CD14-positive monocyte (primary cell): ENCODE results near the gene BIN1. TPM values are rescaled to one million over a fixed set of nuclear protein-coding genes. Genes with fewer than 3 reads are reported as not detected.

Experiments
- DNase-seq, 3 donors: peaks; one replicate each; pipeline ENCODE4 v3.0.0-alpha.2; 2011 to 2022
- H2AFZ ChIP-seq: 2 replicates; pipeline ENCODE4 v1.6.0; 2012; ENCODE audit warnings: mild to moderate bottlenecking, low read depth, low read length, inconsistent platforms; ENCODE audit not compliant: insufficient read depth, poor library complexity, severe bottlenecking
- H3K27ac ChIP-seq, 2 donors: 1 replicate in 1 of 2; 2 replicates in 1 of 2; pipeline ENCODE4 v1.5.1; 2012 to 2013; ENCODE audit warnings: low read length in 2 of 2, control low read depth in 1 of 2, inconsistent platforms in 1 of 2, low read depth in 1 of 2, mild to moderate bottlenecking in 1 of 2
- H3K27me3 ChIP-seq, 2 donors: one replicate each; pipeline versions ENCODE4 v1.6.0 to v1.6.1; 2011 to 2013; ENCODE audit warnings: low read length in 2 of 2; ENCODE audit not compliant: control insufficient read depth in 2 of 2, insufficient read depth in 2 of 2
- H3K36me3 ChIP-seq, 2 donors: replicated peaks in 1 of 2; 1 replicate in 1 of 2; 2 replicates in 1 of 2; pipeline versions ENCODE4 v1.5.1 to v1.6.1; 2012 to 2013; ENCODE audit warnings: low read length in 2 of 2, control low read depth in 1 of 2, inconsistent platforms in 1 of 2, mild to moderate bottlenecking in 1 of 2; ENCODE audit not compliant: insufficient read depth in 2 of 2, control insufficient read depth in 1 of 2
- H3K4me1 ChIP-seq, 2 donors: 1 replicate in 1 of 2; 2 replicates in 1 of 2; pipeline versions ENCODE4 v1.5.1 to v1.6.1; 2012 to 2013; ENCODE audit warnings: low read length in 2 of 2, control low read depth in 1 of 2, inconsistent platforms in 1 of 2, mild to moderate bottlenecking in 1 of 2, moderate library complexity in 1 of 2; ENCODE audit not compliant: insufficient read depth in 2 of 2, control insufficient read depth in 1 of 2
- H3K4me2 ChIP-seq: replicated peaks from 2 replicates; pipeline ENCODE3; 2012; ENCODE audit warnings: low read length, moderate library complexity, mild to moderate bottlenecking; ENCODE audit not compliant: poor library complexity, severe bottlenecking; ENCODE audit errors: extremely low read depth
- H3K4me3 ChIP-seq, 3 experiments: fragments of 200-600 bp in 1 of 3; sonication (generic) in 1 of 3; replicated peaks in 1 of 3; 1 replicate in 2 of 3; 2 replicates in 1 of 3; pipeline ENCODE4 v1.5.1; 2011 to 2013; ENCODE audit warnings: low read length in 3 of 3, mild to moderate bottlenecking in 3 of 3, control low read depth in 2 of 3, low read depth in 2 of 3, inconsistent platforms in 1 of 3, moderate library complexity in 1 of 3
- H3K79me2 ChIP-seq: 2 replicates; pipeline ENCODE4 v1.6.0; 2012; ENCODE audit warnings: mild to moderate bottlenecking, control low read depth, inconsistent platforms, low read length, moderate library complexity; ENCODE audit not compliant: insufficient read depth
- H3K9ac ChIP-seq: 2 replicates; pipeline ENCODE4 v1.6.0; 2017; ENCODE audit warnings: low read length, mild to moderate bottlenecking; ENCODE audit not compliant: insufficient read depth, poor library complexity, severe bottlenecking
- H3K9me3 ChIP-seq, 2 donors: replicated peaks in 1 of 2; 1 replicate in 1 of 2; 2 replicates in 1 of 2; pipeline versions ENCODE4 v1.5.1 to v1.6.1; 2012 to 2013; ENCODE audit warnings: low read length in 2 of 2, control low read depth in 1 of 2; ENCODE audit not compliant: control insufficient read depth in 1 of 2, insufficient read depth in 1 of 2
- H4K20me1 ChIP-seq: 2 replicates; pipeline ENCODE4 v1.6.0; 2012; ENCODE audit warnings: mild to moderate bottlenecking, low read length, control low read depth, moderate library complexity; ENCODE audit not compliant: insufficient read depth
- H3K27ac Mint-ChIP-seq, 7 donors: one replicate each; pipeline ENCODE4 v1.8.0; 2020; ENCODE audit warnings: mild to moderate bottlenecking in 7 of 7, mixed read lengths in 7 of 7, moderate library complexity in 6 of 7, inconsistent platforms in 2 of 7
- H3K27me3 Mint-ChIP-seq, 3 donors: one replicate each; pipeline ENCODE4 v1.8.0; 2021 to 2022; ENCODE audit warnings: low read depth in 3 of 3, mild to moderate bottlenecking in 3 of 3, mixed read lengths in 3 of 3, moderate library complexity in 3 of 3, inconsistent platforms in 1 of 3
- H3K36me3 Mint-ChIP-seq, 2 donors: one replicate each; pipeline ENCODE4 v1.8.0; 2020; ENCODE audit warnings: mixed read lengths in 2 of 2, inconsistent platforms in 1 of 2, mild to moderate bottlenecking in 1 of 2
- H3K4me1 Mint-ChIP-seq: one replicate; pipeline ENCODE4 v1.8.0; 2020; ENCODE audit warnings: mild to moderate bottlenecking, mixed read lengths
- H3K4me3 Mint-ChIP-seq, 2 donors: one replicate each; pipeline ENCODE4 v1.8.0; 2020; ENCODE audit warnings: mild to moderate bottlenecking in 2 of 2, mixed read lengths in 2 of 2, moderate library complexity in 1 of 2
- H3K9me3 Mint-ChIP-seq, 7 donors: one replicate each; pipeline ENCODE4 v1.8.0; 2020 to 2022; ENCODE audit warnings: mixed read lengths in 7 of 7, mild to moderate bottlenecking in 6 of 7, moderate library complexity in 6 of 7, inconsistent platforms in 2 of 7
- CTCF ChIP-seq: fragments of 200-600 bp; IDR thresholded peaks from one replicate; pipeline ENCODE4 v1.8.0; 2022; ENCODE audit warnings: antibody characterized with exemption, mild to moderate bottlenecking
- WGBS: methylation state at CpG from one replicate; pipeline ENCODE4 v1.1.5; 2013; ENCODE audit warnings: missing lambda C conversion rate; ENCODE audit not compliant: insufficient coverage; 5-methylcytosine and 5-hydroxymethylcytosine counted together
- intact Hi-C, 2 donors: fragments of 100-400 bp; cut with micrococcal nuclease; formaldehyde crosslinking; loops; one replicate each; pipeline versions ENCODE4 v1.15.0 to v1.15.1; 2023
- polyA plus RNA-seq, 3 donors: library from polyadenylated mRNA; depleted of rRNA in 1 of 3; unstranded in 2 of 3; stranded (reverse) in 1 of 3; fragments of 300-500 nt in 2 of 3; fragments of >200 nt in 1 of 3; fragmentation: Illumina TruSeq in 2 of 3; gene quantifications; 1 replicate in 2 of 3; 2 replicates in 1 of 3; pipeline ENCODE4 v1.2.3, GENCODE V29; 2012 to 2021

BIN1 gene
- polyA plus RNA-seq, 3 donors, result 3.4 to 7.5 (median 4.1) TPM

GRCh38 chr2:127080226-127080937, 26.6 kb downstream of the BIN1 start:
- H4K20me1 ChIP-seq, result no peaks in the 10 kb centered on the region
- 67% methylated on average over 7 of the region's 14 CpGs for WGBS
- H3K4me3 ChIP-seq, result no peak overlapping the region
- TF ChIP-seq CTCF, result no peak
- H3K9ac ChIP-seq, result peak overlapping the region; percentile 5
- no peak overlapping the region for H3K4me2 ChIP-seq
- peaks cover 57% of the 10 kb centered on the region for H3K4me1 Mint-ChIP-seq
- intact Hi-C loops, result no loop called here
- H3K27me3 Mint-ChIP-seq, result peaks cover 5 to 18% (median 12%) of the 10 kb centered on the region in 3 donors
- H3K27ac Mint-ChIP-seq, result peak overlapping the region in 4 of 7 donors; percentile 27 to 45 (median 38)
- peak in 1 of 3 donors; percentile 35 for DNase-seq
- H3K36me3 ChIP-seq, result no peaks in the 10 kb centered on the region
- H3K79me2 ChIP-seq, result no peaks in the 10 kb centered on the region
- peaks cover 0 to 9% of the 10 kb centered on the region in 2 donors for H3K27me3 ChIP-seq
- H3K27ac ChIP-seq, result no peak overlapping the region
- H3K9me3 Mint-ChIP-seq, result peaks cover 0 to 2% (median 2%) of the 10 kb centered on the region in 7 donors
- H3K9me3 ChIP-seq, result no peaks in the 10 kb centered on the region
- peaks cover 44 to 53% of the 10 kb centered on the region in 2 donors for H3K4me1 ChIP-seq
- peaks cover 0 to 6% of the 10 kb centered on the region in 2 donors for H3K36me3 Mint-ChIP-seq
- H2AFZ ChIP-seq, result no peak overlapping the region
- H3K4me3 Mint-ChIP-seq, result no peak overlapping the region

GRCh38 chr2:127079358-127079920, 27.5 kb downstream of the BIN1 start:
- Histone ChIP-seq H3K4me3 (no peak overlapping the region), H3K36me3 (no peaks in the 10 kb centered on the region), H2AFZ (no peak overlapping the region), H3K4me1 (peaks cover 35 to 44% of the 10 kb centered on the region in 2 donors), H3K27ac (no peak overlapping the region), H3K27me3 (peaks cover 0 to 9% of the 10 kb centered on the region in 2 donors), H3K9me3 (no peaks in the 10 kb centered on the region), H3K4me2 (no peak overlapping the region), H3K9ac (peak overlapping the region; percentile 5), H4K20me1 (no peaks in the 10 kb centered on the region), H3K79me2 (no peaks in the 10 kb centered on the region)
- no peak for TF ChIP-seq CTCF
- Mint-ChIP-seq H3K9me3 (peaks cover 0 to 2% (median 2%) of the 10 kb centered on the region in 7 donors), H3K4me1 (peaks cover 49% of the 10 kb centered on the region), H3K27me3 (peaks cover 5 to 18% (median 12%) of the 10 kb centered on the region in 3 donors), H3K36me3 (peaks cover 0 to 6% of the 10 kb centered on the region in 2 donors), H3K4me3 (no peak overlapping the region), H3K27ac (no peak overlapping the region)
- 100% methylated on average over 5 of the region's 6 CpGs for WGBS
- intact Hi-C loops, result loop anchor here in 1 of 2 donors (10.0 kb wide), 1 partner anchor 215 kb away; the partner anchor contains the start of gene ERCC3
- DNase-seq, result no peak
